Measurements from ENCODE around the gene GGTLC2.

The GGTLC2 gene

GRCh38 chr22:22691716-22692701 lies 47.6 kb downstream of the GGTLC2 start:
- DNase-seq (ENCODE audit: low read depth): no peak

GRCh38 chr22:22692707-22693530 lies 48.5 kb downstream of the GGTLC2 start:
- DNase-seq (ENCODE audit: low read depth): no peak

DNA sequence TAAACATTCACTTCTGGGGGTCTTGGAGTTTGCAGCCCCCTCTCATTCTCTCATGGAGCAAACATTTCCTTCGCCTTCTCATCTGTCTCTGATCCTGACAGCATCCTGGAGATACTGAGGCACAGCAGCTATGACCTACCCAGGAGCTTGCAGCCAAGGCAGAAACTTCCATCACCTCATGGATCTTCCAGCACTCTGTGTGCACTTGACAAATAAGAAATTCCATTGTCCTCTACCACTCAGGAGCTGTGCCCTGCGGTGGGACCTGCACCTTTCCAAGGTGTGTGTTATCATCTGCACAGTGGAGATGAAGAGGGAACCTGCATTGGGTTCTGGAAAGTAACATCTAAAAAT lies 49.1 kb downstream of the GGTLC2 start:
- no peak for DNase-seq (ENCODE audit: low read depth)

- no peak for DNase-seq (ENCODE audit: low read depth)
Measured at GRCh38 chr22:22694106-22694505, 49.7 kb downstream of the GGTLC2 start.

DNA sequence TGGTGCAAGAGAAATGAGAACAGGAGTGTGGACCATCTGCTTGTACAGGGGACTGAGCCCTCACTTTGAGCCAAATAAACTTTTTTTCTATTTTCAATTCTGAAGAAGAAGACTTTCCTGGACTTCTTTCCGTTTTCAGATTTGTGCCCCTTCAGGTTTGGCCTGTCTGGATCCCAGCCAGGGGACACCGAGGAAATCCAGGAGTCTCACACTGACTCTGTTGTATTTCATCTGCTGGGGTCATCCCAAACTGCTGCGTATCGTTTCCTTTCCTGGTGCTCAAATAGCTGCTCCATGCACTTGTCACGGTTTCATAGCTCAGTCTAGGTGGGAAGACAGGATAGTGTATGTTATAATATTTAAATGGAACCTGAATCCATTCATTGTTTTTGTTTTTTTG lies 51.7 kb downstream of the GGTLC2 start:
- DNase-seq (ENCODE audit: low read depth): no peak

All from CMK (cell line).